Activated CD4-positive, alpha-beta memory T cell treated with anti-CD3 and anti-CD28 coated beads for 36 hours (primary cell): ENCODE measurements around the gene MYOZ1. TPM values are rescaled to one million over a fixed set of nuclear protein-coding genes. Genes with fewer than 3 reads are reported as not detected.

Experiments
- CTCF ChIA-PET: fragments of 350-600 bp; sonication (Branson Sonifier 250); formaldehyde crosslinking; loops from one replicate; lab custom pipeline; 2021; ENCODE audit warnings: antibody characterized with exemption, inconsistent platforms; lab: Charles Lee
- POLR2A ChIA-PET: fragments of 350-600 bp; sonication (Branson Sonifier 250); formaldehyde crosslinking; loops from one replicate; lab custom pipeline; 2021; ENCODE audit warnings: antibody characterized with exemption; lab: Charles Lee
- DNase-seq: peaks from one replicate; pipeline ENCODE4 v3.0.0-alpha.2; 2020
- H3K27ac Mint-ChIP-seq: one replicate; pipeline ENCODE4 v1.8.0; 2021; ENCODE audit warnings: mixed read lengths
- H3K27me3 Mint-ChIP-seq: one replicate; pipeline ENCODE4 v1.8.0; 2021; ENCODE audit warnings: mixed read lengths
- H3K36me3 Mint-ChIP-seq: one replicate; pipeline ENCODE4 v1.8.0; 2021; ENCODE audit warnings: mixed read lengths
- H3K4me1 Mint-ChIP-seq: one replicate; pipeline ENCODE4 v1.8.0; 2021; ENCODE audit warnings: low read depth, mixed read lengths
- H3K4me3 Mint-ChIP-seq: one replicate; pipeline ENCODE4 v1.8.0; 2021; ENCODE audit warnings: mild to moderate bottlenecking, mixed read lengths
- H3K9me3 Mint-ChIP-seq: one replicate; pipeline ENCODE4 v1.8.0; 2021; ENCODE audit warnings: mixed read lengths
- intact Hi-C: fragments of 100-400 bp; cut with micrococcal nuclease; formaldehyde crosslinking; loops from one replicate; pipeline ENCODE4 v1.15.1; 2023
- total RNA-seq, 2 experiments: library from RNA; stranded (reverse); gene quantifications; one replicate each; pipeline ENCODE4 v1.2.3, GENCODE V29; 2021

The MYOZ1 gene
- total RNA-seq, 2 experiments from 2014 or later = not detected

- intact Hi-C loops = no loop called here
- CTCF ChIA-PET = no interaction called here
- POLR2A ChIA-PET = no interaction called here
Observed at GRCh38 chr10:73655257-73655989, 14.1 kb upstream of the MYOZ1 start.

DNA sequence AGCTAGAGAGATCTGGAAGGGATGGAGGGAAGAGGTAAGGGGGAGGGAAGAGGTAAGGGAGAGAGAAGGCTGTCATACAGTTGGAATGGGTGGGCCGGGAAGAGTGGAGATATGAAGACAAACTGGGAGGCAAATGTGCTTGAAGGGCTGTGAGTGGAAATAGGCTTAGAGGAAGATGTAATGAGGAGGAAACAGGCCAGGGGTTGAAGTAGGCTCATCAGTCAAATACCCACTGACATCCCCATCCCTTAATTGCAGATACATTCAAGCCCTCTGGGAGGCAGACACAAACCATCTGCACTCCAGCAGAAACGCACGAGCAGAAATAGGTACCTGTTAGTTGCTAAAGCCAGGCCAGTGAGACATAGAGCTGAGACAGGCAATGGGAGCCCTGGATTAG is 12.4 kb upstream of the MYOZ1 start:
- Mint-ChIP-seq H3K27ac (no peak overlapping the region), H3K36me3 (no peaks in the 10 kb centered on the region), H3K27me3 (no peaks in the 10 kb centered on the region), H3K4me1 (peaks cover 5% of the 10 kb centered on the region), H3K9me3 (no peaks in the 10 kb centered on the region), H3K4me3 (no peak overlapping the region)
- POLR2A ChIA-PET = no interaction called here
- no peak for DNase-seq
- intact Hi-C loops = no loop called here
- CTCF ChIA-PET = interaction anchor here (1.6 kb wide), 1 partner anchor 10 kb away, joined by 3 read pairs; no protein-coding TSS in a partner anchor

More at GRCh38 chr10:73655257-73655989, 14.1 kb upstream of the MYOZ1 start:
- H3K4me3 Mint-ChIP-seq = no peak overlapping the region
- no peaks in the 10 kb centered on the region for H3K27me3 Mint-ChIP-seq
- no peaks in the 10 kb centered on the region for H3K9me3 Mint-ChIP-seq
- peaks cover 5% of the 10 kb centered on the region for H3K4me1 Mint-ChIP-seq
- no peaks in the 10 kb centered on the region for H3K36me3 Mint-ChIP-seq
- H3K27ac Mint-ChIP-seq = no peak overlapping the region
- no peak for DNase-seq

- Mint-ChIP-seq H3K27ac (no peak overlapping the region), H3K36me3 (no peaks in the 10 kb centered on the region), H3K4me1 (peaks cover 5% of the 10 kb centered on the region), H3K9me3 (no peaks in the 10 kb centered on the region), H3K4me3 (no peak overlapping the region), H3K27me3 (no peaks in the 10 kb centered on the region)
- CTCF ChIA-PET = interaction anchor here (1.6 kb wide), 1 partner anchor 9 kb away, joined by 3 read pairs; no protein-coding TSS in a partner anchor
- DNase-seq = no peak
- POLR2A ChIA-PET = no interaction called here
- intact Hi-C loops = no loop called here
Observed at GRCh38 chr10:73653195-73653594, 11.9 kb upstream of the MYOZ1 start.

- DNase-seq = no peak
- intact Hi-C loops = no loop called here
- Mint-ChIP-seq H3K27me3 (no peaks in the 10 kb centered on the region), H3K4me3 (no peak overlapping the region), H3K27ac (no peak overlapping the region), H3K36me3 (no peaks in the 10 kb centered on the region), H3K9me3 (no peaks in the 10 kb centered on the region), H3K4me1 (peaks cover 5% of the 10 kb centered on the region)
- POLR2A ChIA-PET = no interaction called here
- CTCF ChIA-PET = interaction anchor here (13.2 kb wide), 1 partner anchor 121 kb away, joined by 219 read pairs; no protein-coding TSS in a partner anchor
Observed at GRCh38 chr10:73650537-73651331, 9.5 kb upstream of the MYOZ1 start.

- intact Hi-C loops = no loop called here
- peaks cover 8% of the 10 kb centered on the region for H3K4me1 Mint-ChIP-seq
- no peaks in the 10 kb centered on the region for H3K9me3 Mint-ChIP-seq
- H3K36me3 Mint-ChIP-seq = no peaks in the 10 kb centered on the region
- no peak overlapping the region for H3K4me3 Mint-ChIP-seq
- H3K27ac Mint-ChIP-seq = no peak overlapping the region
- CTCF ChIA-PET = interaction anchor here (13.2 kb wide), 1 partner anchor 120 kb away, joined by 219 read pairs; no protein-coding TSS in a partner anchor
- no peak for DNase-seq
- POLR2A ChIA-PET = no interaction called here
- H3K27me3 Mint-ChIP-seq = no peaks in the 10 kb centered on the region
Observed at GRCh38 chr10:73649876-73650536, 8.7 kb upstream of the MYOZ1 start.

DNA sequence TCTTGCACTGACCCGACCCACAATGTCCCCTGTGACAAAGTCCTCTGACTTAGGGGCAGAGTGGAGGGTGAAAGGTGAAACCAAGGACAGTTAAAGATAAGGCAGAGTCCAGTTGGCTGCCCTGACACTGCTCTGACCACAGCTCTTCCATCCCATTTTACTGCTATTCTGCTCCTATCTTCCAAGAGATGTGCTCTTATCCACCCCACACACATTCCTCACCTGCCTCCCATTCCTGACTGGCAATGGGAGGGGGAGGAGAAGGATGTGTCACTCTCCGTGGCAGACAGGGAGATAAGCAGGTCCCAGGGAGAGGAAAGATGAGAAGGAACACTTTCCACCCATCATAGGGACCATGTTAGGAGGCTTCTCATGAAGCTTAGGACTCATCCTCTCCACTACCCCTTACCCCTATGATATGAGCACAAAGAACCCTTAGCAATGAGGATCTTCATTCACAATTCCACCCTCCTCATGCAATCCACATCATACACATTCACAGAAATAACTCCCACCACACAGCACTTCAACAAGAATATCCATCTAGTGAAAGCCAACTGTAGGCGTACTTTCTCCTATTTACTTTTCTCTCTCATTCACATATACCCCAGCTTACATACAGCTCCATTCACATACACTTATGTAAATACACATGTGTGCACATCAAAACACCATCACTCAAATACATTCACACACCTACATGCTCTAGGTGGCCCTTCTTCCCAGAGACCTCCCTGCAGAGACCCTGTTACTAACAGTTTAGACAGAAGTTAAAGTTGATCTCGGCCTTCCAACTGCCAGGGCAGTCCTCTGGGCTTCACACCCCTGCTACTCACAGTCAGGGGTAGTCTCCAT is 7.9 kb upstream of the MYOZ1 start:
- H3K4me3 Mint-ChIP-seq = no peak overlapping the region
- no peaks in the 10 kb centered on the region for H3K36me3 Mint-ChIP-seq
- H3K27me3 Mint-ChIP-seq = no peaks in the 10 kb centered on the region
- POLR2A ChIA-PET = no interaction called here
- no peak for DNase-seq
- H3K9me3 Mint-ChIP-seq = no peaks in the 10 kb centered on the region
- CTCF ChIA-PET = interaction anchor here (13.2 kb wide), 1 partner anchor 119 kb away, joined by 219 read pairs; no protein-coding TSS in a partner anchor
- intact Hi-C loops = no loop called here
- H3K27ac Mint-ChIP-seq = no peak overlapping the region
- H3K4me1 Mint-ChIP-seq = peaks cover 15% of the 10 kb centered on the region

GRCh38 chr10:73647875-73648651 is 6.8 kb upstream of the MYOZ1 start:
- H3K9me3 Mint-ChIP-seq = no peaks in the 10 kb centered on the region
- intact Hi-C loops = no loop called here
- H3K27ac Mint-ChIP-seq = no peak overlapping the region
- peak overlapping the region; percentile 20 for H3K4me3 Mint-ChIP-seq
- CTCF ChIA-PET = interaction anchor here (1.2 to 13.2 kb wide), 2 partner anchors 118 to 384 kb away, joined by 3 to 219 read pairs; no protein-coding TSS in a partner anchor
- no peak for DNase-seq
- no peaks in the 10 kb centered on the region for H3K27me3 Mint-ChIP-seq
- POLR2A ChIA-PET = interaction anchor here (0.6 kb wide), 1 partner anchor 110 kb away, joined by 5 read pairs; no protein-coding TSS in a partner anchor
- H3K36me3 Mint-ChIP-seq = no peaks in the 10 kb centered on the region
- peaks cover 17% of the 10 kb centered on the region for H3K4me1 Mint-ChIP-seq

DNA sequence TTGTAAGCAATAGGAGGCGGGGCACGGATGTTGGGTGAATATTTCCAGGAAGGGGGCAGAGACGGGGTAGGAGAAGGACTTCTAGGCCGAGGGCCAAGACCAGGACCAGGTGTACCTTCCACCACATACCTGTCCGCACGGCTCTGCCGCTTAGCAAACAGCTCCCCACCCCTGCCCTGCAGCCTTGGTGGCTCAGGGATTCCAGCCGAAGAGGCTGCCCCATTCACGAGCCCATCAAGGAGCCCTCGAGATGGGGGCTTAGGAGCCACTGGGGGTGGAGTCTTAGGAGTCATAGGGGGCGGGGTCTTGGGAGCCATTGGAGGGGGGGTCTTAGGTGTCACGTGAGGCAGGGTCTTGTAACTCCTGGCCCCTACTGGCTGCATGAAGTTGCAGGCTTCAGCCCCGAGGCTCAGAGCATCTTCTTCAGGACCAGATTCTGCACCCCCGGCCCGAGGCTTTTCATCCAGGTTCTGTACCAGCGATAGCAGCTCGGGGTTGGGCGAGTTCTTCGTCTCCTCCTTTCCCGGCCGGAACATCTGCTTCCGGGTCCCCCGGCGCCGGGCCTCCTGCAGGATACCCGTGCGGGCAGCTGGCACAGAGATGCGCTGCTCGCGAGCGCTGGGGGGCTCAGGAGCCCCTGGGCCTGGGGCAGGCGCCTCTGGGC is 6.1 kb upstream of the MYOZ1 start:
- ChIA-PET POLR2A (interaction anchor here (0.6 kb wide), 1 partner anchor 110 kb away, joined by 5 read pairs; no protein-coding TSS in a partner anchor), CTCF (interaction anchor here (1.2 to 13.2 kb wide), 2 partner anchors 118 to 383 kb away, joined by 3 to 219 read pairs; no protein-coding TSS in a partner anchor)
- H3K36me3 Mint-ChIP-seq = no peaks in the 10 kb centered on the region
- no peaks in the 10 kb centered on the region for H3K9me3 Mint-ChIP-seq
- intact Hi-C loops = no loop called here
- H3K4me3 Mint-ChIP-seq = peak overlapping the region; percentile 20
- DNase-seq = peak; percentile 32
- H3K4me1 Mint-ChIP-seq = peaks cover 17% of the 10 kb centered on the region
- H3K27ac Mint-ChIP-seq = no peak overlapping the region
- no peaks in the 10 kb centered on the region for H3K27me3 Mint-ChIP-seq

DNA sequence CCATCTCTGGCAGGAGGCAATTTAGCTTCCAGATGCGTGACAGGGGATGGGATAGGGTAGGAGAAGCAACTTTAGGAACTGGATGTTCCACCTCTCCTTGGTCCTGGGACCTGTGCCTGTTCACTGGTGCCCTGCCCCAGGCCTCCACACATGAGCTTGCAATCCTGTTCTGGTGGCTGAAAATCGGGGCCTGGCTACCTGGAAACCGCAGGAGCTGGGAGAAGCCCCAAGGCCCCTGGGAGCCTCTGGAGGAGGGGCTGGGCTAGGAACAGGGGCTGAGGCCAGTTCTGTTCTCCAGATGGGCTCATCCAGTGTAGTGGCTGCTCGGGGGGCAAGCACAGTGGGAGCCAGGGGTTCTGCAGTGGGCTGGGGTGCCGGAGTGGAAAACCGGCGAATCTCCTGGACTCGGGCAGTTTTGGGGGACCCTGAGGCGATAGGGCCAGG is 5.3 kb upstream of the MYOZ1 start:
- H3K4me3 Mint-ChIP-seq = no peak overlapping the region
- POLR2A ChIA-PET = no interaction called here
- intact Hi-C loops = no loop called here

GRCh38 chr10:73645251-73645650 is 4.0 kb upstream of the MYOZ1 start:
- Mint-ChIP-seq H3K36me3 (no peaks in the 10 kb centered on the region), H3K27ac (no peak overlapping the region), H3K27me3 (no peaks in the 10 kb centered on the region), H3K4me1 (peaks cover 15% of the 10 kb centered on the region), H3K9me3 (no peaks in the 10 kb centered on the region), H3K4me3 (no peak overlapping the region)
- CTCF ChIA-PET = interaction anchor here (0.6 to 13.2 kb wide), 11 partner anchors 15 to 381 kb away, joined by 3 to 219 read pairs (median 4); no protein-coding TSS in a partner anchor
- POLR2A ChIA-PET = no interaction called here
- DNase-seq = no peak
- intact Hi-C loops = no loop called here

More for the DNA sequence above, 5.3 kb upstream of the MYOZ1 start:
- Mint-ChIP-seq H3K9me3 (no peaks in the 10 kb centered on the region), H3K27ac (no peak overlapping the region), H3K36me3 (no peaks in the 10 kb centered on the region), H3K4me1 (peaks cover 17% of the 10 kb centered on the region), H3K27me3 (no peaks in the 10 kb centered on the region)
- no peak for DNase-seq
- CTCF ChIA-PET = interaction anchor here (13.2 kb wide), 1 partner anchor 117 kb away, joined by 219 read pairs; no protein-coding TSS in a partner anchor
